GM19467 (cell line): ENCODE data around the gene CORO1C.
"Not testable (repeated sequence)": the region's sequence is repeated elsewhere in the genome, so short reads cannot be mapped to it uniquely, and the experiment has no call there.

Experiments used
- ATAC-seq: cut with Tn5 transposase; IDR thresholded peaks from one replicate; pipeline ENCODE4 v1.9.1; 2021; ENCODE audit warnings: mild to moderate bottlenecking, moderate library complexity; ENCODE audit not compliant: unreplicated experiment

Gene CORO1C

GRCh38 chr12:108679106-108679681 lies 52.1 kb downstream of the CORO1C start:
- ATAC-seq, result no peak

GRCh38 chr12:108678104-108678730 lies 53.1 kb downstream of the CORO1C start:
- no peak for ATAC-seq

GRCh38 chr12:108677381-108677780 lies 53.9 kb downstream of the CORO1C start:
- no peak for ATAC-seq

- ATAC-seq, result no peak
Observed at GRCh38 chr12:108676707-108677106, 54.6 kb downstream of the CORO1C start.

- no peak for ATAC-seq
Observed at GRCh38 chr12:108675792-108676191, 55.5 kb downstream of the CORO1C start.

- no peak for ATAC-seq
Observed at GRCh38 chr12:108672054-108672453, 59.3 kb downstream of the CORO1C start.

- no peak for ATAC-seq
Observed at GRCh38 chr12:108671110-108671509, 60.2 kb downstream of the CORO1C start.

DNA sequence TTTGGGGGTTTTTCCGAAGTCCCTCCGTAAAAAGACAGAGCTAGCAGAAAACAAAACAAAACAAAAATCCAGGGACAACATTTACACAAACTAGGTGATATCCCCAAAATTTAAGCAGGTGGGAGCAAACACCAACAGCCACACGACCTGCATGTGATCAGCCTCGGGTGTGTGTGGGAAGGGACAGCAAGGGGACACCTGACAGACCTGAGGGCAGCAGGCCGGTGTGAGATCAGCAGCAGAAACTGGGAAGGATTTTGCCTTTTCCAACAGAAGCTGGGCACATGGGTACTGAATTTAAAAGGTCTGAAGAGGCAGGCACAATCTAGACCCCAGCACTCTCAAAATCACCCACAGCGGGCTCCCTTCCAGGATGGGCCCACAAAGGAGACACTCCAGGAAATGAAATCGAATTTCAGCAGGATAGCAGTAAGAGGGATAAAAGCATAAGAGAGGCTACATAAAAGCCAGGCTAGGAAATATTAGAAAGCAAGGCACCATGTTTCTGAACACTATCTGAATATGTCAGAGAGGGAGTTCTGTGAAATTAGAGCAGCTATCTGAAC lies 61.2 kb downstream of the CORO1C start:
- ATAC-seq, result no peak

GRCh38 chr12:108668542-108668941 lies 62.8 kb downstream of the CORO1C start:
- no peak for ATAC-seq

- ATAC-seq, result no peak
Observed at GRCh38 chr12:108668063-108668462, 63.3 kb downstream of the CORO1C start.

DNA sequence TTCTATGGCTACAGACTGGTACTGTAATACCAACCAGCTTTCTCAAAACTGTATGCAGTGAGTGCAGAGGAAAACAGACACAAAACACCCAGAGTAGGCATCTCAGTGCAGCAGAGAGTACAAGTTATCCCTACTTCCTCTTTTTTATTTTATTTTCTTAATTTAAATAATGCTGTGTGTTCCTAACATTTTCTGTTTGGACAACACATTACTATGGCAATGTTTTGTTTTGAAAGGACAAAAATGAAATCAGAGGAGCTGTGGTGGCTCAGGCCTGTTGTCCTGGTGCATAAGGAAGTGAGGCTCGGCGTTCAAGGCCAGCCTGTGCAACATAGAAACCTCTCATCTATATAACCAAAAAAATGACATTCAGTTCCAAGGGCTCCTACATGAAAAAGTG lies 64.0 kb downstream of the CORO1C start:
- no peak for ATAC-seq

DNA sequence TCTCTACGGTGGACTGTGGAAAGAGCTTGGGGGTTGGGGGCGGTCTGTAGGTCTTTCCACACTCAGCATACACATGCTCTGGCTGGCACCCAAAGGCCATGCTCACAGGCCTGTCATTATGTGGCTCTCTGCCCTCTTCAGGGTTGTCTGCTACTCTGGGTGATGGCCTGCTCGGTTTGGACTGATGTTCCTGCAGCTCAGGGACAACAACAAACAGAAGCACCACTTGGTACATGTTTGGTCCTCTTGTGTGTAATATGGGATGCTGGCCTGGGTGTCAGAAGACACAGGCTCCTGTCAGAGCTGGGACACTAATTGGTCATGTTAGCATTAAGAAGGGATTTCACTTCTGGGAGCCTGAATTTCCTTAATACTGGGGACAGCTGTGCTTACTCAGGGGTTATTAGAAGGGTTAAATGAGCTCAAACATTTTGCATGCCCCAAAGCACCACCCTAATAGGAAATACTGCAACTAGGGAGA lies 64.9 kb downstream of the CORO1C start:
- no peak for ATAC-seq

DNA sequence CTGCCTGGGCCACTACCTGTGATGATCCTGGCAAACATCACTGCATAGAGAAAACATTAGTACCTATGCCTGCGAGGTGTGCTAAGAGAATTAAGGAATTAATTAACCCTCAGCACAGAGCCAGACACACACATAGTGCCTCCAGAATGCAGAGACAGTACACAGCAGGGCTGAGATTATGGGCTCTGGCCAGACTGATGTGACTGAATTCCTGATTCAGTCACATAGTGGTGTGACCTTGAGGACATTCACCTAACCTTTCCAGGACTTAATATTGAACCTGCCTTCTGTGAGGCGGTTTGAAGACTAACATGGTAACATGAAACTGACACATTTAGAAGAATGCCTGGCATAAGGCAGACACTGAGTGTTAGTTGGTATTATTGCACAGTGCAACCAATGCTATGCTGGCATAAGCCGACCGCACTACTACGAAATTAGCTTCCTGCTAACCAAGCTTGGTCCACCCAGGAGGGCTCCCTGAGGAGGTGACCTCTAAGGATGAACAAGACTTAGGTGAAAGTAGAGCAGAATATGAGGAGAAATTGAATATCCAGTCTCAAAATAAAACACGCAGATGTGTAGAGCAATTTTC lies 65.6 kb downstream of the CORO1C start:
- no peak for ATAC-seq

- peak; percentile 69 for ATAC-seq
Observed at GRCh38 chr12:108664338-108665258, 66.7 kb downstream of the CORO1C start.

GRCh38 chr12:108663324-108664015 lies 67.8 kb downstream of the CORO1C start:
- ATAC-seq, result no peak

GRCh38 chr12:108658115-108658514 lies 73.2 kb downstream of the CORO1C start:
- ATAC-seq, result not testable (repeated sequence)

DNA sequence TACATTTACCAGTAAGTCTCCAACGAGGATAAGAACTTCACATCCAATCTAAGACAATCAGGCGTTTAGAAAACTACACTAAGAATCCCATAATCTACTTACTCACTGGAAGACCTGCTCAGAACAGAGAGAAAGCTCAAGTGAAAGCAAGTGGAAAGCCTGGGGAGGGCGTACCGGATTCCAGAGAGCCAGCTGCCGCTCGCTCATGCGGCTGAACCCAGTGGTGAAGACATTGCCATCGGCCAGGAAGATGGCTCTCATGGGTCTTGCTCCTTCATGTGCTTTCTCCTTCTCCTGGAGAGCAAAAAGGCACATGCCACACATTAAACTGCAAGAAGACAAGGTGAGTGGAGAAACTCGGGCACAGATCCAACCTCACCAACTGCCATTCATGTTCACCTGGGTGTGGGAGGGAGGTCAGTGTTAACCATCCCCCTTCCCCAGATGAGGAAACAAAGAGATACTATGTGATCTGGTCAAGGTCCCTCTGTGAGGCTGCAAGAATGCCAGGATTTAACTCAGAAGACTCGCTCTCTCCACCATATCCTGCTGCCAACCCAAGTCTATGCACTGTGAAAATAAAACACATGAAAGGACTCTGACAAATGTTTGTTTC lies 74.1 kb downstream of the CORO1C start:
- ATAC-seq, result no peak

DNA sequence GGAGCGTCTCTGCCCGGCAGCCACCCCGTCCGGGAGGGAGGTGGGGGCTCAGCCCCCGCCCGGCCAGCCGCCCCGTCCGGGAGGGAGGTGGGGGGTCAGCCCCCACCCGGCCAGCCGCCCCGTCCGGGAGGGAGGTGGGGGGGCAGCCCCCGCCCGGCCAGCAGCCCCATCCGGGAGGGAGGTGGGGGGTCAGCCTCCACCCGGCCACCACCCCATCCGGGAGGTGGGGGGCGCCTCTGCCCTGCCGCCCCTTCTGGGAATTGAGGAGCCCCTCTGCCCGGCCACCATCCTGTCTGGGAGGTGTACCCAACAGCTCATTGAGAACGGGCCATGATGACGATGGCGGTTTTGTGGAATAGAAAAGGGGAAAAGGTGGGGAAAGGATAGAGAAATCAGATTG lies 75.1 kb downstream of the CORO1C start:
- ATAC-seq, result not testable (repeated sequence)

DNA sequence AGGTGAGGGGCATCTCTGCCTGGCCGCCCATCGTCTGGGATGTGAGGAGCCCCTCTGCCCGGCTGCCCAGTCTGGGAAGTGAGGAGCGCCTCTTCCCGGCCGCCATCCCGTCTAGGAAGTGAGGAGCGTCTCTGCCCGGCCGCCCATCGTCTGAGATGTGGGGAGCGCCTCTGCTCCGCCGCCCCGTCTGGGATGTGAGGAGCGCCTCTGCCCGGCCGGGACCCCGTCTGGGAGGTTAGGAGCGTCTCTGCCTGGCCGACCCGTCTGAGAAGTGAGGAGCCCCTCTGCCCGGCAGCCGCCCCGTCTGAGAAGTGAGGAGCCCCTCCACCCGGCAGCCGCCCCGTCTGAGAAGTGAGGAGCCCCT lies 75.5 kb downstream of the CORO1C start:
- ATAC-seq, result not testable (repeated sequence)

DNA sequence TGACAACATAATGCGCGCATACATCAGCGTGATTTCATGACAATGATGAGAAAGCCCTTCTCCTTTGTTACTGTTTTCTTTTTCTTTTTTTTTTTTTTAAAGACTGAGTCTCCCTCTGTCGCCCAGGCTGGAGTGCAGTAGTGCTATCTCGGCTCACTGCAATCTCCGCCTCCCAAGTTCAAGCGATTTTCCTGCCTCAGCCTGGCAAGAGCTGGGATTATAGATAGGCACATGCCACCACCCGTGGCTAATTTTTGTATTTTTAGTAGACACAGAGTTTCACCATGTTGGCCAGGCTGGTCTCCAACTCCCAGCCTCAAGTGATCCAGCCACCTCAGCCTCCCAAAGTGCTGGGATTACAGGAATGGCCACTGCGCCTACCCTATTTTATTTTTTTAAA lies 76.7 kb downstream of the CORO1C start:
- not testable (repeated sequence) for ATAC-seq
